UCSD-AML1 (cell line): ENCODE data around the gene TNFAIP8L1.
"Not testable (repeated sequence)": the region's sequence is repeated elsewhere in the genome, so short reads cannot be mapped to it uniquely, and the experiment has no call there.

Source experiments
- DNase-seq: peaks from one replicate; lab custom pipeline; 2025; ENCODE audit not compliant: unreplicated experiment; lab: John Stamatoyannopoulos, UW

The TNFAIP8L1 gene

DNA sequence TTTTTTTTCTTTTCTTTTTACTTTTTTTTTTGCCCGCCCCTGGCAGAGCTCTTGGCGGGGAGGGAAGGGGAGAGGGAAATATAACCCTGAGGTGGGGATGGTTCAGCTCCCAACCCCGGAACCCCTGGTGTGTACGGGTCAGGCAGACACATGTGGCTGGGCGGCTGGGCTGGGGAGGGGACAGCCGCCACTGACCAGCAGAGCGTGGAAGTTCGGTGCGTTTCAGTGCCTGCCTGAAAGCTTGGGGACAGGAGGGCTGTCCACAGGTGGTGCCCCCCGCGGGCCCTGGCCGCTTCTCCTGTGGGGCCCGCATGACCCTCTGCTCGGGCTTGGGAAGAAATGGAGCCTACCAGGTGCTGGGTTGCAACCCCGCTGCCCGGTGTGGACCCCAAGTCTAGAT, 36.0 kb downstream of the TNFAIP8L1 start:
- DNase-seq, result no peak

- DNase-seq, result peak; percentile 29
Measured at GRCh38 chr19:4676955-4677731, 37.8 kb downstream of the TNFAIP8L1 start.

DNA sequence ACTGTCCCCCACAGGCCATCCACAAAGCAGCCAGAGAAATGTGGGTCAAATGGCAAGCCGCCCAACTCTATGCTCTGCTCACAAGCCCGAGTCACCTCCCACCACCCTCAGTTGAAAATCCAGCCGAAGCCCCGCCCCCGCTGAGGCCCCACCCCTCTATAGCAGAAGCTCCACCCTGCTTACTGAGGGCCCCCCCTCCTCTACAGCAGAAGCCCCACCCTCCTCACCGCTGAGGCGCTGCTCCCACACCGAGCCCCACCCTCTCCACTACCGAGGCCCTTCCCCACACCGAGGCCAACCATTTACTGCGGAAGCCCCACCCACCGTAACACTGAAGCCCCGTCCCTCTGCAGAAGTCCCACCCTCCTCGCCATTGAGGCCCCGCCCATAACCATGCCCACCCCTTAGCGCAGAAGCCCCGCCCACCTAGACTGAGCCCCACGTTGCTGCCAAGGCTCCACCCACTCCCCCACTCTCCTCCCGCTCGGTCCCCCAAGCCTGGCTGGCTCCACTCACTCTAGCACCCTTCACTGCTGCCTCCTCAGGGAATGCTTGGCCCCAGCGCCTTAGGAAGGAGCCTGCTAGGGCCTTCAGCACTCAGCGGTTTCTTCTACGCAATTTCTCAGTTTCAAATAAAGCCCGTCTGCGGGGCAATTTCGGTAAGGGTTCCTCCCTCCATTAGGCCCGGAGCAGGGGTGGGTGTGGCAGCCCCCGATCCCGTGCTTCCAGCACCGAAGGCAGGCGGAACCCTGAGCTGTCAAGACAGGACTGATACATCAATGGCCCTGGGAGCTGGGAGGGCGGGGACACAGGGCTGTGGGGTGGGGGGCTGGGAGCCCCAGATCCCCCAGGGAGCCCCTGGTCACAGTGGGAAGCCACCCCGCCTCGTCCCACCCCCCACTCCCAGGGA, 39.8 kb downstream of the TNFAIP8L1 start:
- no peak for DNase-seq

DNA sequence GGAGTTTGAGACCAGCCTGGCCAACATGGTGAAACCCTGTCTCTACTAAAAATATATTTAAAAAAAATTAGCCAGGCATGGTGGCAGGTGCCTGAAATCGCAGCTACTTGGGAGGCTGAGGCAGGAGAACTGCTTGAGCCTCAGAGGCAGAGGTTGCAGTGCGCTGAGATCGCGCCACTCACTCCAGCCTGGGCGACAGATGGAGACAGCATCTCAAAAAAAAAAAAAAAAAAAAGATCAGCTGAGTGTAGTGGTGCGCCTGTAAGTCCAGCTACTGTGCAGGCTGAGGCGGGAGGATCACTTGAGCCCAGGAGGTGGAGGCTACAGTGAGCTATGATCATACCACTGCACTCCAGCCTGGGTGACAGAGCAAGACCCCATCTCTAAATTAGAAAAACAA, 40.7 kb downstream of the TNFAIP8L1 start:
- DNase-seq, result not testable (repeated sequence)

DNA sequence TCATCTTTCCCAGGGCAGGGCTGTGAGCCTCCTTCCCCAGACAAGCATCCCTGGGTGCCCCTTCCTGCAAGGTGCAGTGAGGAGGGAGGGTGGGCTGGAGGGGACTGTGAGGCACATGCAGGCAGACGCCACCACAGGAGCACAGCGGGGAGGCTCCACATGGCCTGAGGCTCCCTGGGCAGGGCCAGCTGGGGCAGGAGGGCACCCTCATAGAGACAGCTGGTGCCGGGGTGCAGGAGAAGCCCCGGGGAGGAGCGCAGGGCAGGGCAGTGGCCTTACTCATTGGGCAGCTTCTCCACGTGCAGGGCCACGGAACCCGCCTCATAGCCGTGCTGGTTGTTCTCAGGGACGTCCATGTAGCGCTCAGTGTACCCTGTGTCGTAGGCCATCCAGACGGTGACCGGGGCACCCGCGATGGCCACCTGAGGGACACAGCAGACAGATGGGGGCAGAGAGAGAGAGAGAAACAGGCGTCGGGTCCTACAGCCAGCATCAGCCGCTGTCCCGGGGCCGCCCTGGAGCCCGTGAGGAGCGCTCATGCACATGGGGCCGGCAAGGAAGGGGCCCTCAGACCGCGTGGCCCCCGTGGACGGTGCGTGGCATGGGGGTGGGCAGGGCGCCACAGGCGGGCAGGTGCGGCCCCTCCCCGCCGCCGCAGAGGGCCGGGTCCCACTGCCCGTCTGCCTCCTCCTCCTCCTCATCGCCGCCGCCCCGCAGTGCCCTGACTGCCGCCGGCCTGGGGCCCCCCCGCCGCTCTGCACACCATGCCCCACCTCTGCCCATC, 43.3 kb downstream of the TNFAIP8L1 start:
- DNase-seq, result no peak

GRCh38 chr19:4684312-4685095, 45.2 kb downstream of the TNFAIP8L1 start:
- no peak for DNase-seq

- no peak for DNase-seq
Measured at GRCh38 chr19:4686700-4687099, 47.4 kb downstream of the TNFAIP8L1 start.

- DNase-seq, result no peak
Measured at GRCh38 chr19:4687396-4687795, 48.1 kb downstream of the TNFAIP8L1 start.

DNA sequence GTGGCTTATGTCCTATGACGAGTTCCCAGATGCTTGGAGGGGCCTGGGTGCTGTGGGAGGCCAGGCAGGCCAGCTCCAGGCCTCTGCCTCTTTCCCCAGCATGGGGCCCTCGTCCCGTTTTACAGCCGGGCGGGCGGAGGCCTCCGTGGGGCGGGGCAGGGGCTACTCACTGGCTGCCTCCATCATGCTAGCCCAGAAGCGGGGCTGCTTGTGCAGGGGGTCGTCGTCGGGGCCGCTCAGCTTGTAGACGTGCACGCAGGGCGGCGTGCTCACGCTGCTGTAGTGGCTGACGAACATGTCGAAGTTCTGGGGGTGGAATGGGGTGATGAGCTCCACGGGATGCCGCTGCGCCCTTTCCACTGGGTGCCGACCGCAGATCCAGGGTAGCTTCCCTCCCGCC, 49.3 kb downstream of the TNFAIP8L1 start:
- DNase-seq, result no peak

- DNase-seq, result no peak
Measured at GRCh38 chr19:4689403-4689802, 50.1 kb downstream of the TNFAIP8L1 start.

DNA sequence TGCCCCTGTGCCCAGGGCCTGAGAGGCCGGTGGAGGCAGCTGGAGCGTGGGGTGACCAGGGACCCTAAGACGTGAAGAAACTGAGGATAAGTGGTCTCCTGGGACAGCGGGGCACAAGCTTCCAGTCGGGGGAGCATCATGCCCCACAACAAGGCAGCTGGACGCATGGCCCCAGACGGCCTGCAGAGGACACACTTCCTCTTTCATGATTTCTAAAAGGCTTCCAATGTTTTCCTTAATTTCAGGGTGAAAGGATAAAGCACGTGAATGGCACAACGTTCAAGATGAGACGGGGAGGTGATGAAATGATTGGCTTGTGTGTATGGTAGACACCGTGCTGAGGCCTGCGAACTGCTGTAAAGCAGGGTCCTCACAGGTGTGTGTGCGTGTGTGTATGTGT, 51.0 kb downstream of the TNFAIP8L1 start:
- DNase-seq, result no peak

- DNase-seq, result no peak
Measured at GRCh38 chr19:4691373-4691772, 52.1 kb downstream of the TNFAIP8L1 start.

GRCh38 chr19:4692251-4693077, 53.1 kb downstream of the TNFAIP8L1 start:
- DNase-seq, result no peak

- no peak for DNase-seq
Measured at GRCh38 chr19:4693078-4693350, 53.7 kb downstream of the TNFAIP8L1 start.

GRCh38 chr19:4693471-4694121, 54.3 kb downstream of the TNFAIP8L1 start:
- DNase-seq, result no peak

GRCh38 chr19:4694211-4694987, 55.1 kb downstream of the TNFAIP8L1 start:
- DNase-seq, result no peak

DNA sequence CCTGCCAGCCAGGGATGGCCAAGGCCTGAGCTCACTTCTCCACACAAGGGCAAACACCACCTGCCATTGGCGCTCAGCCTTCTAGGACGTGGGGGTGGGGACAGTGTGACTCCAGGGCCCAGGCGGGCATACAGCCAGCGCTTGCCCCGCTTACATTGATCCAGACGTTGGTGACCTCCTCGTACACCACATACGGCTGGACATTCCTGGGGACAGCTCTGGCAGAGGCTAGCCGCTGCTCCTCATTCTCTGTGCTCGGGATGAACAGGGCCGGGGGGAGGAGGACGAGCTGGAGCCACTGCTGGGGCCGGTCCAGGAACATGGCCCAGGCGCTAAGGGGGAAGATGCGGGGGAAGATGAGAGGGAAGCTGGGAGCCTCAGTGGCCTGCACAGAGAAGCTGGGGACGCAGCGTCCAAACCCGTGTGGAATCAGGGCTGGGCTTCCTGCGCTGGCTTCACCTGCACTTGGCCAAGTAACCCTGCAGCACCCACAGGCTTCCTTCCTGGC, 56.0 kb downstream of the TNFAIP8L1 start:
- DNase-seq, result no peak

DNA sequence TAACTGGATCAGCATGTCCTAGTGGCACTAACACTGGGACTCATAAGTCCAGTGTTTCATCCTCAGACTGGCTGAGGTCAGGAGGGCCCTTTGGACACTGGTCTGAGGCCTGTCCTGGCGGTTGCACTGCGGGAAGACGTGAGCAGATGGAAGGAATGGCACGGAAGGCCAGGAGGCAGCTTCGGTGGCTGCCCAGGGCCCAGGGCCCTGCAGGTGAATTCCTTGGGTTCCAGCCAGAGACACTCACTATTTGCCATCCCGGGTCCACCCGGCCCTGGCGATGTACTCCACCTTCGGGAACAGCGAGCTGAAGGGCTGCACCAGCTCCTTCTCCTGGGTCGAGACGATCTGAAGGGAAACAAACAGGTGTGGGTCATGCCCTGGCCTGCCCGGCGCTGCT, 58.0 kb downstream of the TNFAIP8L1 start:
- no peak for DNase-seq
